Rectal smooth muscle tissue (tissue), 1 donor: ENCODE data around the gene TAGLN3.
A peak's percentile ranks its signal among the peaks of the same experiment; 100 is the strongest.

ENCODE experiments used
- H3K27ac ChIP-seq: one replicate; pipeline ENCODE4 v1.7.0; 2013; ENCODE audit warnings: low read depth, low read length, inconsistent platforms
- H3K27me3 ChIP-seq: one replicate; pipeline ENCODE4 v1.7.0; 2013; ENCODE audit warnings: low read length; ENCODE audit not compliant: control insufficient read depth, insufficient read depth
- H3K36me3 ChIP-seq: one replicate; pipeline ENCODE4 v1.7.0; 2013; ENCODE audit warnings: low read length; ENCODE audit not compliant: control insufficient read depth, insufficient read depth
- H3K4me1 ChIP-seq: one replicate; pipeline ENCODE4 v1.7.0; 2013; ENCODE audit warnings: low read length; ENCODE audit not compliant: control insufficient read depth, insufficient read depth
- H3K4me3 ChIP-seq: one replicate; pipeline ENCODE4 v1.7.0; 2013; ENCODE audit warnings: low read length
- H3K9ac ChIP-seq: one replicate; pipeline ENCODE4 v1.7.0; 2013; ENCODE audit warnings: low read length

TAGLN3 gene

GRCh38 chr3:111998636-111999483 is at the start of gene TAGLN3:
Gene TAGLN3, plus strand, starts transcription at chr3:111998922. Its CDS starts 501 bp downstream, at chr3:111999423.
- no peaks in the 10 kb centered on the region for H3K4me1 ChIP-seq
- peak within 1 kb of the TSS; percentile 41 for H3K4me3 ChIP-seq
- H3K9ac ChIP-seq = no peak within 1 kb of the TSS
- no peaks in the 10 kb centered on the region for H3K36me3 ChIP-seq
- peaks cover 5% of the 10 kb centered on the region for H3K27me3 ChIP-seq
- H3K27ac ChIP-seq = no peak within 1 kb of the TSS

- Histone ChIP-seq H3K4me3 (no peak overlapping the region), H3K27ac (no peak overlapping the region), H3K9ac (no peak overlapping the region), H3K4me1 (peaks cover 4% of the 10 kb centered on the region), H3K27me3 (no peaks in the 10 kb centered on the region), H3K36me3 (peaks cover 2% of the 10 kb centered on the region)
Measured at GRCh38 chr3:111949712-111950111, 49.0 kb upstream of the TAGLN3 start.

GRCh38 chr3:111951032-111951431 is 47.7 kb upstream of the TAGLN3 start:
- Histone ChIP-seq H3K27ac (no peak overlapping the region), H3K9ac (no peak overlapping the region), H3K4me3 (no peak overlapping the region), H3K4me1 (peaks cover 4% of the 10 kb centered on the region), H3K27me3 (no peaks in the 10 kb centered on the region), H3K36me3 (no peaks in the 10 kb centered on the region)

- no peak overlapping the region for H3K27ac ChIP-seq
- H3K27me3 ChIP-seq = no peaks in the 10 kb centered on the region
- no peak overlapping the region for H3K4me3 ChIP-seq
- H3K4me1 ChIP-seq = no peaks in the 10 kb centered on the region
- no peaks in the 10 kb centered on the region for H3K36me3 ChIP-seq
- no peak overlapping the region for H3K9ac ChIP-seq
Measured at GRCh38 chr3:111952086-111952485, 46.6 kb upstream of the TAGLN3 start.

- H3K36me3 ChIP-seq = no peaks in the 10 kb centered on the region
- no peaks in the 10 kb centered on the region for H3K27me3 ChIP-seq
- H3K27ac ChIP-seq = no peak overlapping the region
Measured at GRCh38 chr3:111952866-111953450, 45.8 kb upstream of the TAGLN3 start.

GRCh38 chr3:111954228-111954990 is 44.3 kb upstream of the TAGLN3 start:
- Histone ChIP-seq H3K4me3 (no peak overlapping the region), H3K36me3 (no peaks in the 10 kb centered on the region)

More at GRCh38 chr3:111952866-111953450, 45.8 kb upstream of the TAGLN3 start:
- Histone ChIP-seq H3K9ac (no peak overlapping the region), H3K4me3 (no peak overlapping the region), H3K4me1 (no peaks in the 10 kb centered on the region)

GRCh38 chr3:111955876-111956275 is 42.8 kb upstream of the TAGLN3 start:
- no peak overlapping the region for H3K9ac ChIP-seq
- no peaks in the 10 kb centered on the region for H3K27me3 ChIP-seq
- H3K4me3 ChIP-seq = no peak overlapping the region
- H3K27ac ChIP-seq = no peak overlapping the region
- no peaks in the 10 kb centered on the region for H3K36me3 ChIP-seq
- H3K4me1 ChIP-seq = no peaks in the 10 kb centered on the region

More at GRCh38 chr3:111954228-111954990, 44.3 kb upstream of the TAGLN3 start:
- no peak overlapping the region for H3K27ac ChIP-seq
- no peaks in the 10 kb centered on the region for H3K4me1 ChIP-seq
- H3K27me3 ChIP-seq = no peaks in the 10 kb centered on the region
- H3K9ac ChIP-seq = no peak overlapping the region

GRCh38 chr3:111956449-111956848 is 42.3 kb upstream of the TAGLN3 start:
- Histone ChIP-seq H3K9ac (no peak overlapping the region), H3K4me1 (no peaks in the 10 kb centered on the region), H3K27ac (no peak overlapping the region), H3K36me3 (no peaks in the 10 kb centered on the region), H3K4me3 (no peak overlapping the region), H3K27me3 (no peaks in the 10 kb centered on the region)

DNA sequence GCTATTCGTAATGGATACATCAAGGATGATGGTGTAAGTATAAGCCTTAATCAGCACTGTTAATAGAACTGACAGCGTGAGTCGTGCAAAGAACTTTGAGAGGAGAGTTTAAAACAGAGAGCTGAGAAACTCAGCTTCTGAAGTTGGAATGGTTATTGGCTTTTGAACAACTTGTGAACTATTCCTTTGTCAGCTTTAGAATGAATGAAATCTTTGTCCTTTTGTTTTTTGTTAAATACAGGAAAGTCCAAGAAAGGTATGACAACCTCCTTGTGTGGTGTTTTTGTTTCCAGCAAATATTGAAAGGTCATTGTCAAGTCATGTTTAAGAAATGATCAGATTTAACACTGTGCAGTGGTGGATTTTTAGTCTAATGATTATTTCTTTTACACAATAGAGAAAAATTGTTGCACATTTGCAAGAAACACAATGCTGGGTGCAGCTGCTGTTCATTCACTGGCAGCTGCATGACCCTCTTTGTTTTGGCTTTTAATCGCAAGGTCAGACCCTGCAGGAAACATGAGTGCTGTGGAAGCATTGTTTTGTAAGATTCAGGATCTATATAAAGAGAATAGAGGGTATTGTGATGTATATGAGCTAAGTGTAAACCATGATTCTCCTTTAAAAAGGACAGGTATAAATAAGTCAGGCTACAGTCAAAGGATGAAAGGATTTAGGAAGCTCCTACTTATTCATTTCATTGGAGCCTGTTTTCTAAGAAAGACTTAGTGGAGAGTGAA is 41.6 kb upstream of the TAGLN3 start:
- H3K27me3 ChIP-seq = no peaks in the 10 kb centered on the region
- no peaks in the 10 kb centered on the region for H3K4me1 ChIP-seq
- H3K4me3 ChIP-seq = no peak overlapping the region
- no peaks in the 10 kb centered on the region for H3K36me3 ChIP-seq
- no peak overlapping the region for H3K9ac ChIP-seq
- no peak overlapping the region for H3K27ac ChIP-seq

DNA sequence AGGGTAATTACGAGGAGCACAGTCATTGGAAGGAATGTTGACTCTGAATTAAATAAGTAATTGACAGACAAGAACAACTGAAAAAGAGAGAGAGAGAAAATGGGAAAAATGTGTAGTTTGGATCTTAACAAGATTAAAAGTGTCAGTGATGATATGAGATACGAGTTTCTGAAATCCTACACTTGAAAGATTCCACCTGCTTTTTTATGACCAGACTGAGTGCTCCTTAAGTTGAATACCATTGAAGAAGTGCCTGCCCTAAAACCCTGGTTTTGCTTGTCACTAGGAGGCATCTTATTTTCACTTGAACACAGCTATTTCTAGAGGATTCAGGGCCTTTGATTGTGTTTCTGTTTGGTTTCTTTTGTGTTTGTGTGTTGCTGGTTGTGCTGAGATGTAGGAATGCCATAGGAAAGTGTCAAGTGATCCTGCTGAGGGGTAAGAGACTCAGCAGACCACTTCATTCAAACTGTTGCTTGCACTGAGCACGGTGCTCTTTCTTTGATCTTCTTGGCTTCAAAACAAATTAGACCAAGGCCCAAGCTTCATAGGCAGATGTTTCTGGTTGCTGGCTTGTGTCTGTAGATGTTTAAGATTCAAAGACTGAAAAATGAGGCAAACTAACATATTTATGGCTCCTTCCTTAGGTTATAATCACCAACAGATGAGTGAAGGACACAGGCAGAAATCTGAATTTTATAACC is 37.1 kb upstream of the TAGLN3 start:
- H3K27ac ChIP-seq = no peak overlapping the region
- no peak overlapping the region for H3K9ac ChIP-seq
- no peaks in the 10 kb centered on the region for H3K4me1 ChIP-seq
- no peaks in the 10 kb centered on the region for H3K27me3 ChIP-seq
- H3K4me3 ChIP-seq = no peak overlapping the region
- H3K36me3 ChIP-seq = no peaks in the 10 kb centered on the region

GRCh38 chr3:111963424-111963823 is 35.3 kb upstream of the TAGLN3 start:
- no peak overlapping the region for H3K9ac ChIP-seq
- H3K27me3 ChIP-seq = no peaks in the 10 kb centered on the region
- H3K4me1 ChIP-seq = no peaks in the 10 kb centered on the region
- no peak overlapping the region for H3K4me3 ChIP-seq
- no peak overlapping the region for H3K27ac ChIP-seq
- no peaks in the 10 kb centered on the region for H3K36me3 ChIP-seq
